ENCODE results near the gene C4A. TPM values are rescaled to one million over a fixed set of nuclear protein-coding genes. Genes with fewer than 3 reads are reported as not detected.

Gene C4A
- total and polyA plus RNA-seq, 2 of the 13 experiments (the other 11 are each of a cell fraction or from before 2014, with no cell fraction given) = 165 to 478 TPM

GRCh38 chr6:31958741-31959739 lies 22.8 kb upstream of the C4A start, which contains the start of the genes NELFE and SKIC2 (continued):
- no peak; the same call in 1 of the 2 replicates for TF ChIP-seq CENPT (CRISPR knock-in tag; IDR thresholded peaks at IDR 0.05; ENCODE audit: low read depth)
- TF ChIP-seq ZNF674 (CRISPR knock-in tag; IDR thresholded peaks at IDR 0.05; ENCODE audit: low read depth) = 0 out of 2 replicates have a peak, but pooled peaks have one; percentile 64
- no peak for TF ChIP-seq IRF1 (CRISPR knock-in tag; IDR thresholded peaks at IDR 0.05; ENCODE audit: low read depth)
- TF ChIP-seq PAXIP1 (CRISPR knock-in tag; conservative IDR thresholded peaks at IDR 0.05) = peak; percentile 77
- TF ChIP-seq ZNF777 (CRISPR knock-in tag; IDR thresholded peaks at IDR 0.05) = peak; percentile 90
- TF ChIP-seq KDM5A (IDR thresholded peaks at IDR 0.05; ENCODE audit: borderline replicate concordance, low read length) = peak; percentile 96
- TF ChIP-seq FOXO4 (CRISPR knock-in tag; conservative IDR thresholded peaks at IDR 0.05) = no peak
- no peak for TF ChIP-seq MBD4 (IDR thresholded peaks at IDR 0.05; ENCODE audit: borderline replicate concordance, low read length)
- peak; percentile 100 for TF ChIP-seq ELF1 (CRISPR knock-in tag; IDR thresholded peaks at IDR 0.05)
- TF ChIP-seq ZNF562 (CRISPR knock-in tag; IDR thresholded peaks at IDR 0.05; ENCODE audit: borderline replicate concordance) = no peak
- peak; percentile 93 for TF ChIP-seq HDAC2 (CRISPR knock-in tag; IDR thresholded peaks at IDR 0.05)
- peak; percentile 98 for TF ChIP-seq CREB1 (IDR thresholded peaks at IDR 0.05)
- TF ChIP-seq CREB1 (CRISPR knock-in tag; IDR thresholded peaks at IDR 0.05) = peak; percentile 100
- peak; percentile 84 for TF ChIP-seq HES4 (CRISPR knock-in tag; IDR thresholded peaks at IDR 0.05; ENCODE audit: borderline replicate concordance)
- peak; percentile 28 for TF ChIP-seq ZNF781 (CRISPR knock-in tag; IDR thresholded peaks at IDR 0.05; ENCODE audit: borderline replicate concordance, not compliant biosample characterization)
- peak; percentile 76 for TF ChIP-seq GATAD2A (CRISPR knock-in tag; IDR thresholded peaks at IDR 0.05)
- TF ChIP-seq TP53 (CRISPR knock-in tag; conservative IDR thresholded peaks at IDR 0.05) = peak; percentile 91; the same call in 1 of the 2 replicates
- TF ChIP-seq, protein P1, sequence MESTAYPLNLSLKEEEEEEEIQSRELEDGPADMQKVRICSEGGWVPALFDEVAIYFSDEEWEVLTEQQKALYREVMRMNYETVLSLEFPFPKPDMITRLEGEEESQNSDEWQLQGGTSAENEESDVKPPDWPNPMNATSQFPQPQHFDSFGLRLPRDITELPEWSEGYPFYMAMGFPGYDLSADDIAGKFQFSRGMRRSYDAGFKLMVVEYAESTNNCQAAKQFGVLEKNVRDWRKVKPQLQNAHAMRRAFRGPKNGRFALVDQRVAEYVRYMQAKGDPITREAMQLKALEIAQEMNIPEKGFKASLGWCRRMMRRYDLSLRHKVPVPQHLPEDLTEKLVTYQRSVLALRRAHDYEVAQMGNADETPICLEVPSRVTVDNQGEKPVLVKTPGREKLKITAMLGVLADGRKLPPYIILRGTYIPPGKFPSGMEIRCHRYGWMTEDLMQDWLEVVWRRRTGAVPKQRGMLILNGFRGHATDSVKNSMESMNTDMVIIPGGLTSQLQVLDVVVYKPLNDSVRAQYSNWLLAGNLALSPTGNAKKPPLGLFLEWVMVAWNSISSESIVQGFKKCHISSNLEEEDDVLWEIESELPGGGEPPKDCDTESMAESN (CRISPR knock-in tag; conservative IDR thresholded peaks at IDR 0.05) = no peak
- TF ChIP-seq SMAD9 (CRISPR knock-in tag; IDR thresholded peaks at IDR 0.05) = 0 out of 2 replicates have a peak, but pooled peaks have one; percentile 1
- TF ChIP-seq BRCA1 (CRISPR knock-in tag; IDR thresholded peaks at IDR 0.05) = peak; percentile 93; the same call in 1 of the 2 replicates
- 0 out of 2 replicates have a peak, but pooled peaks have one; percentile 51 for TF ChIP-seq ZMYM2 (CRISPR knock-in tag; IDR thresholded peaks at IDR 0.05)
- TF ChIP-seq ZNF20 (CRISPR knock-in tag; IDR thresholded peaks at IDR 0.05) = no peak

Data from HepG2 (cell line).